ENCODE results near the gene HHAT. TPM values are rescaled to one million over a fixed set of nuclear protein-coding genes. Genes with fewer than 3 reads are reported as not detected.

Gene HHAT
- total RNA-seq, 4 donors from 2014 or later = 4.8 to 5.9 (median 5.3) TPM

GRCh38 chr1:210691039-210691610, 362.4 kb downstream of the HHAT start:
- H3K4me3 ChIP-seq = no peak overlapping the region
- no peaks in the 10 kb centered on the region for H3K36me3 ChIP-seq
- 79 to 84% methylated on average over 6 of the region's 6 CpGs for WGBS, 2 donors
- DNase-seq (ENCODE audit: low spot score in 2 of 2) = no peak
- H3K27me3 ChIP-seq = no peaks in the 10 kb centered on the region
- H3K9me3 ChIP-seq = no peaks in the 10 kb centered on the region
- peaks cover 0 to 3% (median 0%) of the 10 kb centered on the region in 4 donors for H3K4me1 ChIP-seq
- TF ChIP-seq EP300 (IDR thresholded peaks at IDR 0.05) (no peak), CTCF (IDR thresholded peaks at IDR 0.05) (no peak), POLR2A (IDR thresholded peaks at IDR 0.05) (no peak)
- H3K27ac ChIP-seq = no peak overlapping the region

DNA sequence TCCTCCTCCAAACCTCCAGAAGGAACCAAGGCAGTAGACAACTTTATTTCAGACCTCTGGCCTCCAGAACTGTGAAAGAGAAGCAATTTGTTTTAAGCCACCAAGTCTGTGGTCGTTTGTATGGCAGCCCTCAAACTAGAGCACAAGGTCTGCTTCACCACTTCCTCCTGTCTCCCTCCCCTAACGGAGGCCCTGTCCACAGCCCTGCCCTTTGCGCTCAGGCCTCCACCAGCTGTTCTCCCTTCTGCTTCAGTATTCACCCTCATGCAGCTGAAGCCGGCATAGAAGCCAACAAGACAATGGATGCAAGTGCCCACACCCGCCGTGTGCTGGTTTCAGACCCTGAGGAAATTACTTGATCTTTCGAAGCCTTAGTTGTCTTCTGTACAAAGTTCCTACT, 364.1 kb downstream of the HHAT start:
- 72 to 74% methylated on average over 7 of the region's 7 CpGs for WGBS, 2 donors
- Histone ChIP-seq H3K9me3 (no peaks in the 10 kb centered on the region), H3K4me3 (no peak overlapping the region), H3K36me3 (peaks cover 0 to 4% (median 0%) of the 10 kb centered on the region in 3 donors), H3K4me1 (no peaks in the 10 kb centered on the region), H3K27me3 (no peaks in the 10 kb centered on the region), H3K27ac (no peak overlapping the region)
- no peak for DNase-seq (ENCODE audit: low spot score in 2 of 2)
- TF ChIP-seq CTCF (IDR thresholded peaks at IDR 0.05) (no peak), POLR2A (IDR thresholded peaks at IDR 0.05) (no peak), EP300 (IDR thresholded peaks at IDR 0.05) (no peak)

- no peaks in the 10 kb centered on the region for H3K9me3 ChIP-seq
- H3K27me3 ChIP-seq = no peaks in the 10 kb centered on the region
- 44 to 88% methylated on average over 1 of the region's 1 CpG for WGBS, 2 donors
- peaks cover 0 to 26% (median 0%) of the 10 kb centered on the region in 3 donors for H3K36me3 ChIP-seq
- TF ChIP-seq CTCF (IDR thresholded peaks at IDR 0.05) = no peak
- TF ChIP-seq POLR2A (IDR thresholded peaks at IDR 0.05) = no peak
- TF ChIP-seq EP300 (IDR thresholded peaks at IDR 0.05) = no peak
- H3K4me1 ChIP-seq = no peaks in the 10 kb centered on the region
- H3K27ac ChIP-seq = no peak overlapping the region
- no peak overlapping the region for H3K4me3 ChIP-seq
- DNase-seq (ENCODE audit: low spot score in 2 of 2) = no peak
Observed at GRCh38 chr1:210695026-210695425, 366.3 kb downstream of the HHAT start.

- H3K9me3 ChIP-seq = peaks cover 0 to 7% (median 0%) of the 10 kb centered on the region in 4 donors
Observed at GRCh38 chr1:210696709-210697108, 368.0 kb downstream of the HHAT start.

More at GRCh38 chr1:210696709-210697108, 368.0 kb downstream of the HHAT start:
- DNase-seq (ENCODE audit: low spot score in 2 of 2) = no peak
- no peaks in the 10 kb centered on the region for H3K27me3 ChIP-seq
- H3K4me3 ChIP-seq = no peak overlapping the region
- H3K27ac ChIP-seq = no peak overlapping the region
- 83 to 100% methylated on average over 1 of the region's 1 CpG for WGBS, 2 donors
- H3K4me1 ChIP-seq = no peaks in the 10 kb centered on the region
- peaks cover 0 to 43% (median 0%) of the 10 kb centered on the region in 3 donors for H3K36me3 ChIP-seq
- no peak for TF ChIP-seq POLR2A (IDR thresholded peaks at IDR 0.05)
- no peak for TF ChIP-seq CTCF (IDR thresholded peaks at IDR 0.05)
- TF ChIP-seq EP300 (IDR thresholded peaks at IDR 0.05) = no peak
